GM12801 (cell line): Measurements from ENCODE around the gene EVA1C.

Source experiments
- CTCF ChIP-seq: IDR thresholded peaks from one replicate; pipeline ENCODE4 v1.5.1; 2011; ENCODE audit warnings: control low read depth; ENCODE audit not compliant: insufficient read length; ENCODE audit errors: extremely low read depth

The EVA1C gene

GRCh38 chr21:32412162-32413014 is at the start of gene EVA1C:
Gene EVA1C, plus strand, starts transcription at chr21:32412706. Its CDS starts 148 bp downstream, at chr21:32412854.
- TF ChIP-seq CTCF: no peak

GRCh38 chr21:32364387-32364786 is 48.1 kb upstream of the EVA1C start:
- no peak for TF ChIP-seq CTCF

GRCh38 chr21:32364796-32365195 is 47.7 kb upstream of the EVA1C start:
- TF ChIP-seq CTCF: no peak

GRCh38 chr21:32366191-32366590 is 46.3 kb upstream of the EVA1C start:
- TF ChIP-seq CTCF: no peak

GRCh38 chr21:32367158-32367557 is 45.3 kb upstream of the EVA1C start:
- TF ChIP-seq CTCF: no peak

- no peak for TF ChIP-seq CTCF
Observed at GRCh38 chr21:32368386-32368785, 44.1 kb upstream of the EVA1C start.

- no peak for TF ChIP-seq CTCF
Observed at GRCh38 chr21:32370998-32371766, 41.3 kb upstream of the EVA1C start.
